KMS-11 (cell line): ENCODE measurements around the gene FAAP20.

Experiments used
- H2AFZ ChIP-seq: fragments of 200-600 bp; sonication (generic); 2 replicates; pipeline ENCODE4 v1.6.1; 2016; ENCODE audit warnings: antibody characterized with exemption, mixed run types, low read depth
- H3K27ac ChIP-seq: fragments of 200-600 bp; sonication (generic); 2 replicates; pipeline ENCODE4 v1.6.1; 2016; ENCODE audit warnings: mild to moderate bottlenecking, mixed run types
- H3K27me3 ChIP-seq: fragments of 200-600 bp; sonication (generic); 2 replicates; pipeline ENCODE4 v1.6.1; 2017; ENCODE audit warnings: mild to moderate bottlenecking, low read depth, mixed run types, moderate library complexity; ENCODE audit not compliant: insufficient read depth
- H3K36me3 ChIP-seq: fragments of 200-600 bp; sonication (generic); 2 replicates; pipeline ENCODE4 v1.6.1; 2017; ENCODE audit warnings: mild to moderate bottlenecking, mixed run types; ENCODE audit not compliant: insufficient read depth
- H3K4me1 ChIP-seq: fragments of 200-600 bp; sonication (generic); 2 replicates; pipeline ENCODE4 v1.6.1; 2016; ENCODE audit warnings: mild to moderate bottlenecking, low read depth, mixed run types; ENCODE audit not compliant: poor library complexity, severe bottlenecking
- H3K4me2 ChIP-seq: fragments of 200-600 bp; sonication (generic); 2 replicates; pipeline ENCODE4 v1.7.0; 2016; ENCODE audit warnings: mild to moderate bottlenecking, mixed run types
- H3K4me3 ChIP-seq: fragments of 200-600 bp; sonication (generic); IDR thresholded peaks from 2 replicates; pipeline ENCODE4 v1.6.1; 2017; ENCODE audit warnings: low read depth, low read length, mixed read lengths; ENCODE audit not compliant: insufficient read depth
- H3K79me2 ChIP-seq: fragments of 200-600 bp; sonication (generic); 2 replicates; pipeline ENCODE4 v1.6.1; 2016; ENCODE audit warnings: low read depth, mixed run types; ENCODE audit not compliant: insufficient read depth
- H3K9ac ChIP-seq: fragments of 200-600 bp; sonication (generic); 2 replicates; pipeline ENCODE4 v1.6.1; 2016; ENCODE audit warnings: mild to moderate bottlenecking, mixed run types
- H4K20me1 ChIP-seq: fragments of 200-600 bp; sonication (generic); 2 replicates; pipeline ENCODE4 v1.6.1; 2016; ENCODE audit warnings: mild to moderate bottlenecking, mixed run types; ENCODE audit not compliant: insufficient read depth
- CTCF ChIP-seq: fragments of 200-600 bp; sonication (generic); conservative IDR thresholded peaks from 2 replicates; pipeline ENCODE4 v1.6.1; 2017; ENCODE audit warnings: low read depth, mild to moderate bottlenecking, antibody characterized with exemption, low read length, moderate library complexity, mixed read lengths

Gene FAAP20

GRCh38 chr1:2181271-2181670 lies 13.3 kb downstream of the FAAP20 start:
- no peak overlapping the region for H2AFZ ChIP-seq
- no peaks in the 10 kb centered on the region for H3K4me1 ChIP-seq
- no peak overlapping the region for H3K4me3 ChIP-seq
- no peaks in the 10 kb centered on the region for H3K79me2 ChIP-seq
- H3K27me3 ChIP-seq, result peaks cover 66% of the 10 kb centered on the region
- H3K27ac ChIP-seq, result no peak overlapping the region
- H3K4me2 ChIP-seq, result no peak overlapping the region
- no peaks in the 10 kb centered on the region for H4K20me1 ChIP-seq
- H3K36me3 ChIP-seq, result no peaks in the 10 kb centered on the region
- no peak for TF ChIP-seq CTCF
- no peak overlapping the region for H3K9ac ChIP-seq

GRCh38 chr1:2180297-2181245 lies 14.0 kb downstream of the FAAP20 start:
- no peak for TF ChIP-seq CTCF
- Histone ChIP-seq H4K20me1 (no peaks in the 10 kb centered on the region), H3K36me3 (no peaks in the 10 kb centered on the region), H3K27ac (no peak overlapping the region), H3K9ac (no peak overlapping the region), H3K4me1 (no peaks in the 10 kb centered on the region), H3K27me3 (peaks cover 64% of the 10 kb centered on the region), H3K4me3 (no peak overlapping the region), H2AFZ (no peak overlapping the region), H3K79me2 (no peaks in the 10 kb centered on the region), H3K4me2 (no peak overlapping the region)

- no peak overlapping the region for H3K4me2 ChIP-seq
- H3K9ac ChIP-seq, result no peak overlapping the region
- H4K20me1 ChIP-seq, result no peaks in the 10 kb centered on the region
- no peak overlapping the region for H3K4me3 ChIP-seq
- H2AFZ ChIP-seq, result no peak overlapping the region
- H3K79me2 ChIP-seq, result no peaks in the 10 kb centered on the region
- H3K4me1 ChIP-seq, result no peaks in the 10 kb centered on the region
- TF ChIP-seq CTCF, result no peak
- peaks cover 61% of the 10 kb centered on the region for H3K27me3 ChIP-seq
- H3K36me3 ChIP-seq, result no peaks in the 10 kb centered on the region
- H3K27ac ChIP-seq, result no peak overlapping the region
Observed at GRCh38 chr1:2179283-2180013, 15.1 kb downstream of the FAAP20 start.

GRCh38 chr1:2178875-2179274 lies 15.7 kb downstream of the FAAP20 start:
- no peak overlapping the region for H3K9ac ChIP-seq
- H3K27ac ChIP-seq, result no peak overlapping the region
- no peaks in the 10 kb centered on the region for H4K20me1 ChIP-seq
- H3K79me2 ChIP-seq, result no peaks in the 10 kb centered on the region
- no peak overlapping the region for H3K4me2 ChIP-seq
- no peak overlapping the region for H2AFZ ChIP-seq
- TF ChIP-seq CTCF, result no peak
- H3K27me3 ChIP-seq, result peaks cover 55% of the 10 kb centered on the region
- no peaks in the 10 kb centered on the region for H3K4me1 ChIP-seq
- no peaks in the 10 kb centered on the region for H3K36me3 ChIP-seq
- H3K4me3 ChIP-seq, result no peak overlapping the region
